GM18526 (cell line): ENCODE data around the gene TCTN3.

ENCODE experiments used
- POLR2A ChIP-seq: IDR thresholded peaks from 3 replicates; pipeline ENCODE4 v1.6.1; 2011; ENCODE audit not compliant: insufficient read length; ENCODE audit errors: extremely low read depth

TCTN3 gene

GRCh38 chr10:95651346-95652060, 42.2 kb downstream of the TCTN3 start:
- no peak for TF ChIP-seq POLR2A

- no peak for TF ChIP-seq POLR2A
Observed at GRCh38 chr10:95650232-95650631, 43.5 kb downstream of the TCTN3 start.

GRCh38 chr10:95648138-95648537, 45.6 kb downstream of the TCTN3 start:
- no peak for TF ChIP-seq POLR2A

GRCh38 chr10:95646160-95646559, 47.6 kb downstream of the TCTN3 start:
- TF ChIP-seq POLR2A, result no peak

GRCh38 chr10:95644901-95645300, 48.8 kb downstream of the TCTN3 start:
- no peak for TF ChIP-seq POLR2A

- no peak for TF ChIP-seq POLR2A
Observed at GRCh38 chr10:95640891-95641315, 52.8 kb downstream of the TCTN3 start.

- TF ChIP-seq POLR2A, result no peak
Observed at GRCh38 chr10:95637911-95638310, 55.8 kb downstream of the TCTN3 start.

GRCh38 chr10:95637140-95637539, 56.6 kb downstream of the TCTN3 start:
- TF ChIP-seq POLR2A, result no peak

GRCh38 chr10:95635319-95635733, 58.4 kb downstream of the TCTN3 start:
- TF ChIP-seq POLR2A, result no peak

- no peak for TF ChIP-seq POLR2A
Observed at GRCh38 chr10:95628786-95629185, 64.9 kb downstream of the TCTN3 start.

- no peak for TF ChIP-seq POLR2A
Observed at GRCh38 chr10:95626500-95626899, 67.2 kb downstream of the TCTN3 start.

GRCh38 chr10:95618101-95618500, 75.6 kb downstream of the TCTN3 start:
- no peak for TF ChIP-seq POLR2A

GRCh38 chr10:95616446-95616845, 77.3 kb downstream of the TCTN3 start:
- TF ChIP-seq POLR2A, result no peak
